OCI-LY7 (cell line): Measurements from ENCODE around the gene CCDC91. TPM values are rescaled to one million over a fixed set of nuclear protein-coding genes. Genes with fewer than 3 reads are reported as not detected.

Experiments used
- BruUV-seq: library from RNA; stranded (reverse); fragments of 400-500 nt; replicated peaks from 2 replicates; lab custom pipeline; 2021; lab: Mats Ljungman, UMichigan
- CTCF ChIA-PET: fragments of 300-600 bp; sonication (Branson Sonifier 250); formaldehyde crosslinking; loops from one replicate; lab custom pipeline; 2022; ENCODE audit warnings: antibody characterized with exemption; ENCODE audit not compliant: unreplicated experiment; lab: Charles Lee
- POLR2A ChIA-PET: fragments of 300-600 bp; sonication (Branson Sonifier 250); formaldehyde crosslinking; loops from one replicate; lab custom pipeline; 2022; ENCODE audit warnings: antibody characterized with exemption; lab: Charles Lee
- DNase-seq: peaks from one replicate; pipeline ENCODE4 v3.0.0-alpha.2; 2015; ENCODE audit warnings: low spot score
- H2AFZ ChIP-seq: fragments of 200-600 bp; sonication (generic), shearing (Covaris generic); 2 replicates; pipeline ENCODE4 v1.6.1; 2014; ENCODE audit warnings: mild to moderate bottlenecking, antibody characterized with exemption, low read length, moderate library complexity
- H3K27ac ChIP-seq: fragments of 200-600 bp; sonication (generic); 2 replicates; pipeline ENCODE4 v1.5.1; 2014; ENCODE audit warnings: mixed run types, low read depth, mild to moderate bottlenecking, moderate library complexity, low read length, inconsistent platforms; ENCODE audit not compliant: poor library complexity, severe bottlenecking
- H3K36me3 ChIP-seq: fragments of 200-600 bp; sonication (generic); 2 replicates; pipeline ENCODE4 v1.6.1; 2014; ENCODE audit warnings: mild to moderate bottlenecking, antibody characterized with exemption, low read length, moderate library complexity, mixed read lengths; ENCODE audit not compliant: insufficient read depth
- H3K4me1 ChIP-seq: fragments of 200-600 bp; sonication (generic); 2 replicates; pipeline ENCODE4 v1.5.1; 2014; ENCODE audit warnings: mild to moderate bottlenecking, low read length; ENCODE audit not compliant: insufficient read depth, poor library complexity, severe bottlenecking
- H3K4me2 ChIP-seq: fragments of 200-600 bp; sonication (generic); 2 replicates; pipeline ENCODE4 v1.6.1; 2014; ENCODE audit warnings: mild to moderate bottlenecking, low read length
- H3K4me3 ChIP-seq: fragments of 200-600 bp; sonication (generic); 2 replicates; pipeline ENCODE4 v1.5.1; 2014; ENCODE audit warnings: mild to moderate bottlenecking, low read depth, low read length; ENCODE audit not compliant: poor library complexity, severe bottlenecking
- H3K79me2 ChIP-seq: fragments of 200-600 bp; sonication (generic); 2 replicates; pipeline ENCODE4 v1.6.1; 2016; ENCODE audit warnings: low read depth, mild to moderate bottlenecking, low read length, moderate library complexity, mixed read lengths; ENCODE audit not compliant: insufficient read depth
- H3K9me2 ChIP-seq: fragments of 200-600 bp; sonication (generic); 2 replicates; pipeline ENCODE4 v1.6.1; 2016; ENCODE audit warnings: mild to moderate bottlenecking, low read length, mixed read lengths; ENCODE audit not compliant: insufficient read depth
- H3K9me3 ChIP-seq: fragments of 200-600 bp; sonication (generic); 2 replicates; pipeline ENCODE4 v1.6.1; 2014; ENCODE audit warnings: mild to moderate bottlenecking, mixed run types, low read length, mixed read lengths
- H4K20me1 ChIP-seq: fragments of 200-600 bp; sonication (generic); 2 replicates; pipeline ENCODE4 v1.6.1; 2014; ENCODE audit warnings: mild to moderate bottlenecking, antibody characterized with exemption, low read length, moderate library complexity, mixed read lengths; ENCODE audit not compliant: insufficient read depth
- CTCF ChIP-seq: fragments of 200-600 bp; sonication (generic); conservative IDR thresholded peaks from 2 replicates; pipeline ENCODE4 v1.5.1; 2014; ENCODE audit warnings: mild to moderate bottlenecking, antibody characterized with exemption, low read length, moderate library complexity, mixed read lengths
- EZH2phosphoT487 ChIP-seq: fragments of 200-600 bp; sonication (generic); IDR thresholded peaks from 2 replicates; pipeline ENCODE4 v1.6.1; 2018; ENCODE audit warnings: low read depth, borderline replicate concordance, mild to moderate bottlenecking, mixed run types, antibody characterized with exemption, low read length, moderate library complexity, mixed read lengths
- intact Hi-C: fragments of 100-400 bp; cut with micrococcal nuclease; formaldehyde crosslinking; loops from one replicate; pipeline ENCODE4 v1.10.0; 2022; ENCODE audit not compliant: unreplicated experiment
- total RNA-seq, 2 experiments: library from RNA; depleted of rRNA in 1 of 2; stranded (reverse); fragments of >200 nt in 1 of 2; shearing (Covaris generic) in 1 of 2; gene quantifications; 2 replicates each; pipeline ENCODE4 v1.2.3, GENCODE V29; 2014 to 2022

The CCDC91 gene
- total RNA-seq, 2 experiments from 2014 or later: 15.8 to 23.8 TPM

- Histone ChIP-seq H3K4me1 (no peaks in the 10 kb centered on the region), H3K9me2 (no peaks in the 10 kb centered on the region), H3K79me2 (no peaks in the 10 kb centered on the region), H3K36me3 (no peaks in the 10 kb centered on the region), H4K20me1 (no peaks in the 10 kb centered on the region), H3K9me3 (no peaks in the 10 kb centered on the region), H3K4me3 (no peak overlapping the region), H2AFZ (no peak overlapping the region), H3K4me2 (no peak overlapping the region), H3K27ac (no peak overlapping the region)
- no peak for DNase-seq
- ChIA-PET CTCF (no interaction called here), POLR2A (no interaction called here)
- no peak for TF ChIP-seq EZH2phosphoT487
- no peak for TF ChIP-seq CTCF
- BruUV-seq: no TSS peak
- intact Hi-C loops: no loop called here
Observed at GRCh38 chr12:28350502-28350901, 160.2 kb downstream of the CCDC91 start.

- Histone ChIP-seq H3K9me2 (no peaks in the 10 kb centered on the region), H2AFZ (no peak overlapping the region), H4K20me1 (no peaks in the 10 kb centered on the region), H3K4me3 (no peak overlapping the region), H3K36me3 (no peaks in the 10 kb centered on the region), H3K27ac (no peak overlapping the region), H3K9me3 (no peaks in the 10 kb centered on the region), H3K4me2 (no peak overlapping the region), H3K79me2 (no peaks in the 10 kb centered on the region), H3K4me1 (no peaks in the 10 kb centered on the region)
- BruUV-seq: no TSS peak
- DNase-seq: no peak
- intact Hi-C loops: no loop called here
- ChIA-PET POLR2A (no interaction called here), CTCF (no interaction called here)
- no peak for TF ChIP-seq EZH2phosphoT487
- no peak for TF ChIP-seq CTCF
Observed at GRCh38 chr12:28351414-28351813, 161.2 kb downstream of the CCDC91 start.

- ChIA-PET CTCF (no interaction called here), POLR2A (no interaction called here)
- no peaks in the 10 kb centered on the region for H4K20me1 ChIP-seq
- H3K27ac ChIP-seq: no peak overlapping the region
- no peaks in the 10 kb centered on the region for H3K9me2 ChIP-seq
- intact Hi-C loops: no loop called here
- no TSS peak for BruUV-seq
- no peak overlapping the region for H3K4me2 ChIP-seq
- H3K9me3 ChIP-seq: no peaks in the 10 kb centered on the region
- H3K36me3 ChIP-seq: no peaks in the 10 kb centered on the region
- H3K4me1 ChIP-seq: no peaks in the 10 kb centered on the region
- H3K4me3 ChIP-seq: no peak overlapping the region
- H3K79me2 ChIP-seq: no peaks in the 10 kb centered on the region
- DNase-seq: no peak
- H2AFZ ChIP-seq: no peak overlapping the region
- TF ChIP-seq CTCF: no peak
- no peak for TF ChIP-seq EZH2phosphoT487
Observed at GRCh38 chr12:28355161-28355560, 164.9 kb downstream of the CCDC91 start.
